CD14-positive monocyte (primary cell): ENCODE results near the gene LRPAP1. TPM values are rescaled to one million over a fixed set of nuclear protein-coding genes. Genes with fewer than 3 reads are reported as not detected.

Experiments used
- DNase-seq, 3 donors: peaks; one replicate each; pipeline ENCODE4 v3.0.0-alpha.2; 2011 to 2022
- H2AFZ ChIP-seq: 2 replicates; pipeline ENCODE4 v1.6.0; 2012; ENCODE audit warnings: mild to moderate bottlenecking, low read depth, low read length, inconsistent platforms; ENCODE audit not compliant: insufficient read depth, poor library complexity, severe bottlenecking
- H3K27ac ChIP-seq, 2 donors: 1 replicate in 1 of 2; 2 replicates in 1 of 2; pipeline ENCODE4 v1.5.1; 2012 to 2013; ENCODE audit warnings: low read length in 2 of 2, control low read depth in 1 of 2, inconsistent platforms in 1 of 2, low read depth in 1 of 2, mild to moderate bottlenecking in 1 of 2
- H3K27me3 ChIP-seq, 2 donors: one replicate each; pipeline versions ENCODE4 v1.6.0 to v1.6.1; 2011 to 2013; ENCODE audit warnings: low read length in 2 of 2; ENCODE audit not compliant: control insufficient read depth in 2 of 2, insufficient read depth in 2 of 2
- H3K36me3 ChIP-seq, 2 donors: replicated peaks in 1 of 2; 1 replicate in 1 of 2; 2 replicates in 1 of 2; pipeline versions ENCODE4 v1.5.1 to v1.6.1; 2012 to 2013; ENCODE audit warnings: low read length in 2 of 2, control low read depth in 1 of 2, inconsistent platforms in 1 of 2, mild to moderate bottlenecking in 1 of 2; ENCODE audit not compliant: insufficient read depth in 2 of 2, control insufficient read depth in 1 of 2
- H3K4me1 ChIP-seq, 2 donors: 1 replicate in 1 of 2; 2 replicates in 1 of 2; pipeline versions ENCODE4 v1.5.1 to v1.6.1; 2012 to 2013; ENCODE audit warnings: low read length in 2 of 2, control low read depth in 1 of 2, inconsistent platforms in 1 of 2, mild to moderate bottlenecking in 1 of 2, moderate library complexity in 1 of 2; ENCODE audit not compliant: insufficient read depth in 2 of 2, control insufficient read depth in 1 of 2
- H3K4me2 ChIP-seq: replicated peaks from 2 replicates; pipeline ENCODE3; 2012; ENCODE audit warnings: low read length, moderate library complexity, mild to moderate bottlenecking; ENCODE audit not compliant: poor library complexity, severe bottlenecking; ENCODE audit errors: extremely low read depth
- H3K4me3 ChIP-seq, 3 experiments: fragments of 200-600 bp in 1 of 3; sonication (generic) in 1 of 3; replicated peaks in 1 of 3; 1 replicate in 2 of 3; 2 replicates in 1 of 3; pipeline ENCODE4 v1.5.1; 2011 to 2013; ENCODE audit warnings: low read length in 3 of 3, mild to moderate bottlenecking in 3 of 3, control low read depth in 2 of 3, low read depth in 2 of 3, inconsistent platforms in 1 of 3, moderate library complexity in 1 of 3
- H3K79me2 ChIP-seq: 2 replicates; pipeline ENCODE4 v1.6.0; 2012; ENCODE audit warnings: mild to moderate bottlenecking, control low read depth, inconsistent platforms, low read length, moderate library complexity; ENCODE audit not compliant: insufficient read depth
- H3K9ac ChIP-seq: 2 replicates; pipeline ENCODE4 v1.6.0; 2017; ENCODE audit warnings: low read length, mild to moderate bottlenecking; ENCODE audit not compliant: insufficient read depth, poor library complexity, severe bottlenecking
- H3K9me3 ChIP-seq, 2 donors: replicated peaks in 1 of 2; 1 replicate in 1 of 2; 2 replicates in 1 of 2; pipeline versions ENCODE4 v1.5.1 to v1.6.1; 2012 to 2013; ENCODE audit warnings: low read length in 2 of 2, control low read depth in 1 of 2; ENCODE audit not compliant: control insufficient read depth in 1 of 2, insufficient read depth in 1 of 2
- H4K20me1 ChIP-seq: 2 replicates; pipeline ENCODE4 v1.6.0; 2012; ENCODE audit warnings: mild to moderate bottlenecking, low read length, control low read depth, moderate library complexity; ENCODE audit not compliant: insufficient read depth
- H3K27ac Mint-ChIP-seq, 7 donors: one replicate each; pipeline ENCODE4 v1.8.0; 2020; ENCODE audit warnings: mild to moderate bottlenecking in 7 of 7, mixed read lengths in 7 of 7, moderate library complexity in 6 of 7, inconsistent platforms in 2 of 7
- H3K27me3 Mint-ChIP-seq, 3 donors: one replicate each; pipeline ENCODE4 v1.8.0; 2021 to 2022; ENCODE audit warnings: low read depth in 3 of 3, mild to moderate bottlenecking in 3 of 3, mixed read lengths in 3 of 3, moderate library complexity in 3 of 3, inconsistent platforms in 1 of 3
- H3K36me3 Mint-ChIP-seq, 2 donors: one replicate each; pipeline ENCODE4 v1.8.0; 2020; ENCODE audit warnings: mixed read lengths in 2 of 2, inconsistent platforms in 1 of 2, mild to moderate bottlenecking in 1 of 2
- H3K4me1 Mint-ChIP-seq: one replicate; pipeline ENCODE4 v1.8.0; 2020; ENCODE audit warnings: mild to moderate bottlenecking, mixed read lengths
- H3K4me3 Mint-ChIP-seq, 2 donors: one replicate each; pipeline ENCODE4 v1.8.0; 2020; ENCODE audit warnings: mild to moderate bottlenecking in 2 of 2, mixed read lengths in 2 of 2, moderate library complexity in 1 of 2
- H3K9me3 Mint-ChIP-seq, 7 donors: one replicate each; pipeline ENCODE4 v1.8.0; 2020 to 2022; ENCODE audit warnings: mixed read lengths in 7 of 7, mild to moderate bottlenecking in 6 of 7, moderate library complexity in 6 of 7, inconsistent platforms in 2 of 7
- WGBS: methylation state at CpG from one replicate; pipeline ENCODE4 v1.1.5; 2013; ENCODE audit warnings: missing lambda C conversion rate; ENCODE audit not compliant: insufficient coverage; 5-methylcytosine and 5-hydroxymethylcytosine counted together
- intact Hi-C, 2 donors: fragments of 100-400 bp; cut with micrococcal nuclease; formaldehyde crosslinking; loops; one replicate each; pipeline versions ENCODE4 v1.15.0 to v1.15.1; 2023
- polyA plus RNA-seq, 3 donors: library from polyadenylated mRNA; depleted of rRNA in 1 of 3; unstranded in 2 of 3; stranded (reverse) in 1 of 3; fragments of 300-500 nt in 2 of 3; fragments of >200 nt in 1 of 3; fragmentation: Illumina TruSeq in 2 of 3; gene quantifications; 1 replicate in 2 of 3; 2 replicates in 1 of 3; pipeline ENCODE4 v1.2.3, GENCODE V29; 2012 to 2021
- TF ChIP-seq, protein P1 (sequence below): fragments of 200-600 bp; IDR thresholded peaks from one replicate; pipeline ENCODE4 v1.8.0; 2022; ENCODE audit warnings: antibody characterized with exemption, mild to moderate bottlenecking

LRPAP1 gene
- polyA plus RNA-seq, 3 donors: 169 to 204 (median 180) TPM

GRCh38 chr4:3465698-3466671 lies 66.2 kb downstream of the LRPAP1 start:
- no peaks in the 10 kb centered on the region for H3K36me3 ChIP-seq
- peaks cover 7 to 31% of the 10 kb centered on the region in 2 donors for H3K27me3 ChIP-seq
- peaks cover 18 to 40% (median 33%) of the 10 kb centered on the region in 3 donors for H3K27me3 Mint-ChIP-seq
- intact Hi-C loops: no loop called here
- H3K4me1 ChIP-seq: peaks cover 0 to 4% of the 10 kb centered on the region in 2 donors
- H3K4me3 ChIP-seq: no peak overlapping the region
- H2AFZ ChIP-seq: no peak overlapping the region
- H3K79me2 ChIP-seq: no peaks in the 10 kb centered on the region
- peaks cover 6 to 10% of the 10 kb centered on the region in 2 donors for H3K9me3 ChIP-seq
- WGBS: 78% methylated on average over 34 of the region's 41 CpGs
- no peaks in the 10 kb centered on the region for H3K36me3 Mint-ChIP-seq
- TF ChIP-seq, protein P1, sequence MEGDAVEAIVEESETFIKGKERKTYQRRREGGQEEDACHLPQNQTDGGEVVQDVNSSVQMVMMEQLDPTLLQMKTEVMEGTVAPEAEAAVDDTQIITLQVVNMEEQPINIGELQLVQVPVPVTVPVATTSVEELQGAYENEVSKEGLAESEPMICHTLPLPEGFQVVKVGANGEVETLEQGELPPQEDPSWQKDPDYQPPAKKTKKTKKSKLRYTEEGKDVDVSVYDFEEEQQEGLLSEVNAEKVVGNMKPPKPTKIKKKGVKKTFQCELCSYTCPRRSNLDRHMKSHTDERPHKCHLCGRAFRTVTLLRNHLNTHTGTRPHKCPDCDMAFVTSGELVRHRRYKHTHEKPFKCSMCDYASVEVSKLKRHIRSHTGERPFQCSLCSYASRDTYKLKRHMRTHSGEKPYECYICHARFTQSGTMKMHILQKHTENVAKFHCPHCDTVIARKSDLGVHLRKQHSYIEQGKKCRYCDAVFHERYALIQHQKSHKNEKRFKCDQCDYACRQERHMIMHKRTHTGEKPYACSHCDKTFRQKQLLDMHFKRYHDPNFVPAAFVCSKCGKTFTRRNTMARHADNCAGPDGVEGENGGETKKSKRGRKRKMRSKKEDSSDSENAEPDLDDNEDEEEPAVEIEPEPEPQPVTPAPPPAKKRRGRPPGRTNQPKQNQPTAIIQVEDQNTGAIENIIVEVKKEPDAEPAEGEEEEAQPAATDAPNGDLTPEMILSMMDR: no peak
- no peak overlapping the region for H3K27ac Mint-ChIP-seq
- H3K9ac ChIP-seq: no peak overlapping the region
- H3K27ac ChIP-seq: no peak overlapping the region
- H4K20me1 ChIP-seq: no peaks in the 10 kb centered on the region
- no peak overlapping the region for H3K4me2 ChIP-seq
- peaks cover 2% of the 10 kb centered on the region for H3K4me1 Mint-ChIP-seq
- DNase-seq: no peak
- H3K4me3 Mint-ChIP-seq: no peak overlapping the region
- H3K9me3 Mint-ChIP-seq: peaks cover 0 to 2% (median 0%) of the 10 kb centered on the region in 7 donors

- WGBS: 97% methylated on average over 15 of the region's 21 CpGs
- H3K27me3 Mint-ChIP-seq: peaks cover 18 to 37% (median 34%) of the 10 kb centered on the region in 3 donors
- Histone ChIP-seq H3K4me1 (peaks cover 0 to 4% of the 10 kb centered on the region in 2 donors), H3K9me3 (peaks cover 6 to 10% of the 10 kb centered on the region in 2 donors), H3K36me3 (no peaks in the 10 kb centered on the region), H2AFZ (no peak overlapping the region), H3K79me2 (no peaks in the 10 kb centered on the region), H3K4me2 (no peak overlapping the region), H3K9ac (no peak overlapping the region), H3K4me3 (no peak overlapping the region), H3K27ac (no peak overlapping the region), H3K27me3 (peaks cover 7 to 32% of the 10 kb centered on the region in 2 donors), H4K20me1 (no peaks in the 10 kb centered on the region)
- H3K27ac Mint-ChIP-seq: no peak overlapping the region
- intact Hi-C loops: no loop called here
- H3K9me3 Mint-ChIP-seq: peaks cover 0 to 5% (median 3%) of the 10 kb centered on the region in 7 donors
- no peak for DNase-seq
- no peak overlapping the region for H3K4me3 Mint-ChIP-seq
- peaks cover 2% of the 10 kb centered on the region for H3K4me1 Mint-ChIP-seq
- no peaks in the 10 kb centered on the region for H3K36me3 Mint-ChIP-seq
- TF ChIP-seq, protein P1: no peak
These were observed 67.1 kb downstream of the LRPAP1 start for GRCh38 chr4:3464911-3465697.
